ENCODE measurements around the gene LIX1. TPM values are rescaled to one million over a fixed set of nuclear protein-coding genes. Genes with fewer than 3 reads are reported as not detected.
A peak's percentile ranks its signal among the peaks of the same experiment; 100 is the strongest.

LIX1 gene
- total RNA-seq, 1 donor from 2014 or later: not detected

- DNase-seq (ENCODE audit: low read depth in 2 of 2): no peak
Measured at GRCh38 chr5:97075649-97076048, 66.8 kb downstream of the LIX1 start.

- no peak for DNase-seq (ENCODE audit: low read depth in 2 of 2)
Measured at GRCh38 chr5:97074859-97075489, 67.4 kb downstream of the LIX1 start.

GRCh38 chr5:97073420-97073819 is 69.0 kb downstream of the LIX1 start:
- DNase-seq (ENCODE audit: low read depth in 2 of 2): no peak

- DNase-seq (ENCODE audit: low read depth in 2 of 2): no peak
Measured at GRCh38 chr5:97072696-97073095, 69.7 kb downstream of the LIX1 start.

GRCh38 chr5:97071993-97072392 is 70.4 kb downstream of the LIX1 start:
- no peak for DNase-seq (ENCODE audit: low read depth in 2 of 2)

- DNase-seq (ENCODE audit: low read depth in 2 of 2): peak in 1 of 2 donors; percentile 3
Measured at GRCh38 chr5:97071101-97071500, 71.3 kb downstream of the LIX1 start.

GRCh38 chr5:97070234-97070633 is 72.2 kb downstream of the LIX1 start:
- no peak for DNase-seq (ENCODE audit: low read depth in 2 of 2)

GRCh38 chr5:97067296-97067850 is 75.0 kb downstream of the LIX1 start:
- no peak for DNase-seq (ENCODE audit: low read depth in 2 of 2)

GRCh38 chr5:97065475-97065874 is 76.9 kb downstream of the LIX1 start:
- DNase-seq (ENCODE audit: low read depth in 2 of 2): no peak

GRCh38 chr5:97063251-97063650 is 79.2 kb downstream of the LIX1 start:
- DNase-seq (ENCODE audit: low read depth in 2 of 2): no peak

GRCh38 chr5:97062046-97062445 is 80.4 kb downstream of the LIX1 start:
- DNase-seq (ENCODE audit: low read depth in 2 of 2): no peak

GRCh38 chr5:97056263-97056662 is 86.1 kb downstream of the LIX1 start:
- no peak for DNase-seq (ENCODE audit: low read depth in 2 of 2)

- DNase-seq (ENCODE audit: low read depth in 2 of 2): no peak
Measured at GRCh38 chr5:97049175-97049574, 93.2 kb downstream of the LIX1 start.

- DNase-seq (ENCODE audit: low read depth in 2 of 2): no peak
Measured at GRCh38 chr5:97047076-97047475, 95.3 kb downstream of the LIX1 start.

GRCh38 chr5:97046270-97046982 is 96.0 kb downstream of the LIX1 start:
- DNase-seq (ENCODE audit: low read depth in 2 of 2): peak in 1 of 2 donors; percentile 4

- DNase-seq (ENCODE audit: low read depth in 2 of 2): peak; percentile 74 to 84
Measured at GRCh38 chr5:97044052-97044451, 98.4 kb downstream of the LIX1 start.

GRCh38 chr5:97043511-97043910 is 98.9 kb downstream of the LIX1 start:
- DNase-seq (ENCODE audit: low read depth in 2 of 2): no peak

GRCh38 chr5:97042996-97043395 is 99.4 kb downstream of the LIX1 start:
- no peak for DNase-seq (ENCODE audit: low read depth in 2 of 2)

Other genes with a start within 250 kb of the LIX1 start
- 27.5 and 30.3 TPM in 2 replicates for gene LNPEP, start 206.5 kb downstream of the LIX1 start, total RNA-seq
- gene RIOK2, start 40.6 kb upstream of the LIX1 start, total RNA-seq: 14.3 and 14.8 TPM in 2 replicates

Measured in dermis microvascular lymphatic vessel endothelial cell (primary cell).